OCI-LY3 (cell line): Measurements from ENCODE around the gene PRR14L.

ENCODE experiments used
- EZH2phosphoT487 ChIP-seq: fragments of 200-600 bp; shearing (Covaris generic); IDR thresholded peaks from 2 replicates; pipeline ENCODE4 v1.6.1; 2018; ENCODE audit warnings: antibody characterized with exemption, mixed run types, low read depth
- TF ChIP-seq, protein P1 (sequence below): fragments of 200-600, 300-600 bp; sonication (generic); IDR thresholded peaks from 2 replicates; pipeline ENCODE4 v1.5.1; 2014; ENCODE audit warnings: antibody characterized with exemption, low read length, low read depth

DNA sequence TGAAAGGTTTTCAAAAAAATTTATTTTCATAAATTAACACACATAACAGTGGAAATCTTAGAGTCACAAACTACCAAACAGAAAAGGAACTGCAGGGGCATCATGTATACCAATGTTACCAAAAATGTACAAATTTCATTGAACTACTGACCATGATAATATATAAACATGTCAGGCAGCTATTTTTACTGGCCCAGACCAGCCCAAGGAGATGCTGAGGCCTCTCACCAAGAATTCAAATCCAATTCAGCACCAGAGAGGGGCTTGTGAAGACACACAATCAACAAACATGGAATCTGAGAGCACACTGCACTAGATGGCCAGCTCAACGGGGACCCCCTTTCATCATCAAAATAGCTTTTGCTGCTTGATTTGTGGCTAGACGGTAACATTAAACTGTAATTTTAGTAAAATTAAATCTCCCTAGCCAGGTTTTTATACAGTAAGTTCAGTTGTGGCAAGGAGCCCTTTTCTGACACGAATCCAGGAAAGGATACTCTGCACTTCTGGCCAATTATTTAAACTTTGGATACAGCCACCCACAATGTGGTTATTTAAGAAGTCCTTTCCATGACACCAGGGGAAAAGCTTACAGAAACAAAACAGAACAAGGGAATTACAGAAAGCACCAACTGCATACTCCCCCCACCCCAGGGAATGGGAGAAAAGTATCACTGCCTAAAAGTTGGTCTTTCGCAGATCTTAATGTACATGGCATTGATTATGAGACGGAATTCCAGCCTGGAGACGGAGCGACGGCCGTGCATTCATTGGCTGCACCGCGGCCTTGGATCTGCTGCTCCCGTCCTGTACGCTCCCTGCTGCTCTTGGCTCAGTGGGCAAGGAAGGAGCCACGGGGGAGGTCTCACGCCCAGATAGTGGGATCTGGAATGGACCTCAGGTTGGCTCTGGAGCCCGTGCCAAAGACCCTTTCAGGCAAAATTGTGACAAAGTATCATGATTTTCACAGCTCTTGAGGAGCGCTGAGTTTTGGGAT, 68.3 kb downstream of the PRR14L start:
- TF ChIP-seq, protein P1, sequence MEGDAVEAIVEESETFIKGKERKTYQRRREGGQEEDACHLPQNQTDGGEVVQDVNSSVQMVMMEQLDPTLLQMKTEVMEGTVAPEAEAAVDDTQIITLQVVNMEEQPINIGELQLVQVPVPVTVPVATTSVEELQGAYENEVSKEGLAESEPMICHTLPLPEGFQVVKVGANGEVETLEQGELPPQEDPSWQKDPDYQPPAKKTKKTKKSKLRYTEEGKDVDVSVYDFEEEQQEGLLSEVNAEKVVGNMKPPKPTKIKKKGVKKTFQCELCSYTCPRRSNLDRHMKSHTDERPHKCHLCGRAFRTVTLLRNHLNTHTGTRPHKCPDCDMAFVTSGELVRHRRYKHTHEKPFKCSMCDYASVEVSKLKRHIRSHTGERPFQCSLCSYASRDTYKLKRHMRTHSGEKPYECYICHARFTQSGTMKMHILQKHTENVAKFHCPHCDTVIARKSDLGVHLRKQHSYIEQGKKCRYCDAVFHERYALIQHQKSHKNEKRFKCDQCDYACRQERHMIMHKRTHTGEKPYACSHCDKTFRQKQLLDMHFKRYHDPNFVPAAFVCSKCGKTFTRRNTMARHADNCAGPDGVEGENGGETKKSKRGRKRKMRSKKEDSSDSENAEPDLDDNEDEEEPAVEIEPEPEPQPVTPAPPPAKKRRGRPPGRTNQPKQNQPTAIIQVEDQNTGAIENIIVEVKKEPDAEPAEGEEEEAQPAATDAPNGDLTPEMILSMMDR: no peak
- TF ChIP-seq EZH2phosphoT487: no peak
